Pancreas (tissue), 10 donors: ENCODE measurements around the gene L3MBTL1. TPM values are rescaled to one million over a fixed set of nuclear protein-coding genes. Genes with fewer than 3 reads are reported as not detected.

ENCODE experiments used
- ATAC-seq, 4 donors: fragments of 200-7000 bp; cut with Tn5 transposase; one replicate each; pipeline versions ENCODE4 v1.8.0 to v1.9.1; 2020; ENCODE audit warnings: mild to moderate bottlenecking in 4 of 4, moderate library complexity in 4 of 4
- DNase-seq, 6 donors: peaks; one replicate each; pipeline ENCODE4 v3.0.0-alpha.2; 2020
- FAIRE-seq: peaks from 2 replicates; lab custom pipeline; 2012; peaks lifted over from hg19 to GRCh38; lab: Jason Lieb, UNC
- H3K27ac ChIP-seq, 4 donors: fragments of 200-600 bp; sonication (generic); 1 replicate in 3 of 4; 2 replicates in 1 of 4; pipeline versions ENCODE4 v1.5.0 to v1.8.0; 2020
- H3K27me3 ChIP-seq, 4 donors: fragments of 200-600 bp; one replicate each; pipeline ENCODE4 v1.8.0; 2021
- H3K36me3 ChIP-seq, 3 donors: fragments of 200-600 bp; sonication (generic) in 1 of 3; one replicate each; pipeline versions ENCODE4 v1.5.0 to v1.8.0; 2020 to 2021
- H3K4me1 ChIP-seq, 3 donors: fragments of 200-600 bp; one replicate each; pipeline ENCODE4 v1.8.0; 2021
- H3K4me3 ChIP-seq, 4 donors: fragments of 200-600 bp; sonication (generic) in 2 of 4; one replicate each; pipeline versions ENCODE4 v1.5.0 to v1.8.0; 2020 to 2021
- H3K9me3 ChIP-seq, 4 donors: fragments of 200-600 bp; one replicate each; pipeline ENCODE4 v1.8.0; 2021
- WGBS, 2 donors: extraction: QIAGEN DNeasy Blood & Tissue Kit; methylation state at CpG; one replicate each; pipeline ENCODE4 v1.1.7; 2013; 5-methylcytosine and 5-hydroxymethylcytosine counted together
- intact Hi-C, 3 donors: fragments of 100-400 bp; cut with DNase I; formaldehyde crosslinking; loops; one replicate each; pipeline versions ENCODE4 v1.11.1 to v1.14.2; 2022
- polyA plus RNA-seq, 2 donors: library from polyadenylated mRNA; stranded (reverse); fragments of 200-250 nt; gene quantifications; one replicate each; pipeline ENCODE4 v1.2.3, GENCODE V29; 2013
- total RNA-seq, 6 donors: library from RNA; stranded (reverse); fragmentation: NEBNext Ultra II Directional in 4 of 6; extraction: Animal tissue kit (Norgen Biotek cat#: 25700) in 4 of 6; gene quantifications; one replicate each; pipeline versions ENCODE4 v1.2.1 to v1.2.4, GENCODE V29; 2021 to 2023
- TF ChIP-seq, protein P1 (sequence below), 4 donors: fragments of 200-600 bp; sonication (generic) in 3 of 4; IDR thresholded peaks; one replicate each; pipeline versions ENCODE4 v1.5.0 to v1.8.0; 2021; ENCODE audit warnings: antibody characterized with exemption in 4 of 4
- donor health status: healthy with polysubstance abuse.
- donor health status: DM: no; HTN: no; CAD: no; lungs with moderate emphysema.
- donor health status: DM: no; HTN: no; CAD: no.
- donor health status: control.
- donor health status: control.
- donor health status: Bipolar disorder and iron deficiency.
- donor health status: DM: yes; HTN: yes; CAD: no.
- donor health status: DM: no; HTN: no; CAD: no.
- donor health status: DM: no; HTN: no; CAD: no.
- donor health status: DM: yes; HTN: yes; CAD: no.

The L3MBTL1 gene
- total and polyA plus RNA-seq, 8 donors = 3.4 to 10.7 (median 5.6) TPM

DNA sequence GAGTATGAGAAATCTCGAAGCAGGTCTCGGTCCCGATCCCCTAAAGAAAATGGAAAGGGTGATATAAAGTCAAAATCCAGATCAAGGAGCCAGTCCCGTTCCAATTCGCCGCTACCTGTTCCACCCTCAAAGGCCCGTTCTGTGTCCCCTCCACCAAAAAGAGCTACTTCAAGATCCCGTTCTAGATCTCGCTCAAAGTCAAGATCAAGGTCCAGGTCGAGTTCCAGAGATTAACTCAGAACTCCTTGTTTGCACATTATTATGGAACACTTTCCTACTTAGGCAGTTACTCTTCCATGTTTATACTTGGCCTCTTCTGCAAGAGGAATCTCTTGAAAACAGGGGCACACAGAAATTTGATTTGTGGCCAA lies 46.7 kb upstream of the L3MBTL1 start:
- DNase-seq (no peak), FAIRE-seq (no peak), ATAC-seq (no peak)
- no peak overlapping the region for H3K4me3 ChIP-seq
- WGBS, 2 donors = 84% methylated on average over 10 of the region's 10 CpGs
- no peaks in the 10 kb centered on the region for H3K9me3 ChIP-seq
- TF ChIP-seq, protein P1, sequence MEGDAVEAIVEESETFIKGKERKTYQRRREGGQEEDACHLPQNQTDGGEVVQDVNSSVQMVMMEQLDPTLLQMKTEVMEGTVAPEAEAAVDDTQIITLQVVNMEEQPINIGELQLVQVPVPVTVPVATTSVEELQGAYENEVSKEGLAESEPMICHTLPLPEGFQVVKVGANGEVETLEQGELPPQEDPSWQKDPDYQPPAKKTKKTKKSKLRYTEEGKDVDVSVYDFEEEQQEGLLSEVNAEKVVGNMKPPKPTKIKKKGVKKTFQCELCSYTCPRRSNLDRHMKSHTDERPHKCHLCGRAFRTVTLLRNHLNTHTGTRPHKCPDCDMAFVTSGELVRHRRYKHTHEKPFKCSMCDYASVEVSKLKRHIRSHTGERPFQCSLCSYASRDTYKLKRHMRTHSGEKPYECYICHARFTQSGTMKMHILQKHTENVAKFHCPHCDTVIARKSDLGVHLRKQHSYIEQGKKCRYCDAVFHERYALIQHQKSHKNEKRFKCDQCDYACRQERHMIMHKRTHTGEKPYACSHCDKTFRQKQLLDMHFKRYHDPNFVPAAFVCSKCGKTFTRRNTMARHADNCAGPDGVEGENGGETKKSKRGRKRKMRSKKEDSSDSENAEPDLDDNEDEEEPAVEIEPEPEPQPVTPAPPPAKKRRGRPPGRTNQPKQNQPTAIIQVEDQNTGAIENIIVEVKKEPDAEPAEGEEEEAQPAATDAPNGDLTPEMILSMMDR (IDR thresholded peaks at IDR 0.05) = no peak
- intact Hi-C loops = no loop called here
- H3K36me3 ChIP-seq = peaks cover 0 to 66% (median 30%) of the 10 kb centered on the region in 3 donors
- peaks cover 3 to 33% (median 9%) of the 10 kb centered on the region in 3 donors for H3K4me1 ChIP-seq
- H3K27me3 ChIP-seq = no peaks in the 10 kb centered on the region
- no peak overlapping the region for H3K27ac ChIP-seq

DNA sequence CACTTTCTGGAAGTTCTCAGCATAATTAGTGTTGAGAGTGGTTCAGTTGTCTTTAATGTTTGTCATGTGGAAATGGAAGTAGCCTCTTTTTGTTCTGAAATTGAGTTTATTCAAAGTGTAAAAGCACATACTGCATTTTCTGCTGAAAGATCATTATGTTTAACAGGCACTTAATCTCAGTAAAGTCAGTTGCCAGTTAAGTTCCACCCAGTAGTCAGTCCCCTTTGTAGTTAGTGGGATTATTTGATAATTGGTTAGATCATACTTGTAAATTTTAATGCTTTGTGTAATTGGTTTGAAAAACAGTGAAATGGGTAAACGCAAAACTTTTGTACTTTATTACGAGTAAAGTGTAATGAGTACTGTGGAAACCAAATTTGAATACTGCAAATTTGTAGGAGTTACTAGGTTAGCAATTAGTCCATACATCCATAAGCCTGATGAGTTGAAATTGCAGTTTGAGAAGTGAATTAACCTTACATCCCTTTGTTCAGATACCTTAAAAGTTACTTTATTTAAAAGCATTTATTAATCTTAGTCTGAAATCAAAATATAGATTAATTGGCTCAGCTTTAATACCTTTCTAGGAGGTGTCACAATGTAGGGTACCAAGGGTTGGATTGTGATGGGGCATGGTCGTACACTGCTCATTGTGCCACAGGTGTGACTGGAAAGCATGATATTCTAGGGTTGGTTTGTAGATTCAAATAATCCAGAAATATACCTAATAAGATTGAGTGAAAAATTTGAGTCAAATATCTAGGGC lies 45.4 kb upstream of the L3MBTL1 start:
- intact Hi-C loops = no loop called here
- Histone ChIP-seq H3K9me3 (no peaks in the 10 kb centered on the region), H3K4me3 (no peak overlapping the region), H3K36me3 (peaks cover 0 to 75% (median 30%) of the 10 kb centered on the region in 3 donors), H3K4me1 (peaks cover 5 to 33% (median 9%) of the 10 kb centered on the region in 3 donors), H3K27me3 (no peaks in the 10 kb centered on the region), H3K27ac (no peak overlapping the region)
- DNase-seq = no peak
- TF ChIP-seq, protein P1 (IDR thresholded peaks at IDR 0.05) = no peak
- no peak for ATAC-seq
- no peak for FAIRE-seq
- WGBS, 2 donors = 89 to 93% methylated on average over 3 of the region's 3 CpGs

DNA sequence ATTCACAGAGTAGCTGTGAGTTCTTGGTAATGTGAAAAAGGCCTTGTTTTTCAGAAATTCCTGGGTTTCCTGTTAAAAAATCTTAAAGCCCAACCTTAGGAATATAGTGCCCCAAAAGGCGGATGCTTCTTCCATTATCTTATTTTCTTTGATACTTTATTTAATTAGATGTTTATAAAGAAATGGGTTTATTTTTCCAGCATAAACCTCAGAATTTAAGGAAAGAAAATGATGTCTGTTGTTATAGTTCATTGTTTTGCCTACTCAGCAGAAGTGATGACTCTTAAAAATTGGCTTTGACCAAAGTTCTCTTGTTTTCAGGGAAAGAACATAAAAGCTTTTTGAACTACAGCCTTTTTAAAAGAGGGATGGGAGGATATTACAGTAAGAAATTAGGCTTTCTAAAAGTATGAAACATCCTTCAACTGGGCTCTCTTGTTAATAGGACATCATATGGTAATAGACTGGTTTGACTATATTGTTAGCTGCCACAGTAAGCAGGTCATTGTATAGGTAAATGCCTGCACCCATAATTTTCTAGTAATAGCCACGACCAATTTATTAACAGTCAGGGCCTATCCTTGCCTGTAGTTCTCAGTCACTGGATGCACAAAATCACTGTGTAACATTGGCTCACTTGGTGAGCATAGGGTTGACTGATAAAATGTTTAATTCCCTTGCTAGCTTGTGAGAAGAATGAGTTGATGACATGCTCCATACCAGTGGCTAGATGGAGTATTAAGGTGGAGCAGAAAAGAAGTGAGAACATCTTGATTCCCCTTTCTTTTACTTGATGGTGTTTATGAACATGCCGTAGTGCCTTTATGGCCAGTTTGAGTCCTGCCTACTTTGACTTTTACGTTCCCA lies 44.6 kb upstream of the L3MBTL1 start:
- Histone ChIP-seq H3K27ac (no peak overlapping the region), H3K9me3 (no peaks in the 10 kb centered on the region), H3K4me1 (peaks cover 5 to 33% (median 9%) of the 10 kb centered on the region in 3 donors), H3K27me3 (no peaks in the 10 kb centered on the region), H3K36me3 (peaks cover 0 to 75% (median 30%) of the 10 kb centered on the region in 3 donors), H3K4me3 (no peak overlapping the region)
- ATAC-seq (no peak), FAIRE-seq (no peak), DNase-seq (no peak)
- WGBS, 2 donors = 80 to 81% methylated on average over 4 of the region's 4 CpGs
- intact Hi-C loops = no loop called here
- TF ChIP-seq, protein P1 (IDR thresholded peaks at IDR 0.05) = no peak

DNA sequence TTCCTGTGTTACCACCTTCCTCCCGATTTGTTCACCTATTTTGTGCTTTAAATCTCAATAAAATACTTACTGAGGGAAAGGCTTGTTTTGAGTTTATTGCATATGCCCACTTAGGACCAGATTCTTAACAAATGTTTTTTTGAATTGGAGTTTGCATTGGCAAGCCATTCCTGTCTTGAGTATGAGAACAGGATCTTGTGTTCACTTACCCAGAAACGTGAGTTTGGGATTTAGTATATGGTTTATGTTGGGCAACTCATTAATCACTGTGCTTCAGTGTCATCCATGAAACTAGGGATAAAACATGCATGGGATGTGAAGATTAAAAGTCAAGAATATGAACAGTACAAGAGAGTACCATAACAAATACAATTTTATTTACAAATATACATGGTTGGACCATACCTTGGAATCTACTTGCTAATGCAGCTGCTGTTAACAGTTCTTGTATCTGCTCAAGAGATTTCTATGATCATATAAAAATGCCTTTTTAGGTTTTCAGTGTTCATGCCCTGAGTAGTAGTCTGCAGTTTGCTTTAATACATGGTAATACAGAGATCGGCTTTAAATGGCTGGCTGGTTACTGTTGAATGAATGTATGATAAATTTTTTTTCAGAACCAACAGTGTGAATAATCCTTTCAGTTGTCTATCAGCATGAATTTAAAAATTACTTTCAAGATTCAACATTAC lies 43.8 kb upstream of the L3MBTL1 start:
- Histone ChIP-seq H3K4me3 (no peak overlapping the region), H3K9me3 (no peaks in the 10 kb centered on the region), H3K4me1 (peaks cover 5 to 33% (median 9%) of the 10 kb centered on the region in 3 donors), H3K27ac (no peak overlapping the region), H3K27me3 (no peaks in the 10 kb centered on the region), H3K36me3 (peaks cover 0 to 75% (median 30%) of the 10 kb centered on the region in 3 donors)
- intact Hi-C loops = no loop called here
- TF ChIP-seq, protein P1 (IDR thresholded peaks at IDR 0.05) = no peak
- DNase-seq (no peak), ATAC-seq (no peak), FAIRE-seq (no peak)
- 73 to 79% methylated on average over 3 of the region's 3 CpGs for WGBS, 2 donors
